Stomach (tissue), 9 donors: ENCODE measurements around the gene C1orf21. TPM values are rescaled to one million over a fixed set of nuclear protein-coding genes. Genes with fewer than 3 reads are reported as not detected.
A peak's percentile ranks its signal among the peaks of the same experiment; 100 is the strongest.

Source experiments
- DNase-seq, 2 donors: peaks; one replicate each; pipeline versions ENCODE4 v3.0.0 to v3.0.0-alpha.2; 2013 to 2019
- H3K27ac ChIP-seq, 5 donors: fragments of 200-600 bp in 4 of 5; sonication (generic) in 4 of 5; one replicate each; pipeline ENCODE4 v1.5.1; 2013 to 2019; ENCODE audit warnings: mild to moderate bottlenecking in 1 of 5, moderate library complexity in 1 of 5
- H3K27me3 ChIP-seq, 3 donors: fragments of 200-600 bp; sonication (generic); one replicate each; pipeline ENCODE4 v1.5.1; 2017 to 2019; ENCODE audit warnings: mixed run types in 1 of 3
- H3K36me3 ChIP-seq, 4 donors: fragments of 200-600 bp; sonication (generic); 1 replicate in 3 of 4; 2 replicates in 1 of 4; pipeline ENCODE4 v1.5.1; 2016 to 2019
- H3K4me1 ChIP-seq, 4 donors: fragments of 200-600 bp; sonication (generic); one replicate each; pipeline ENCODE4 v1.5.1; 2016 to 2019
- H3K4me3 ChIP-seq, 4 donors: fragments of 200-600 bp; sonication (generic) in 3 of 4; one replicate each; pipeline ENCODE4 v1.5.1; 2016 to 2019; ENCODE audit warnings: mild to moderate bottlenecking in 1 of 4
- H3K9me3 ChIP-seq, 4 donors: fragments of 200-600 bp; sonication (generic); one replicate each; pipeline ENCODE4 v1.5.1; 2016 to 2019
- EP300 ChIP-seq: sonication (generic); formaldehyde crosslinking; IDR thresholded peaks from one replicate; pipeline ENCODE4 v1.6.1; 2017; ENCODE audit warnings: antibody characterized with exemption
- POLR2A ChIP-seq, 4 donors: fragments of 450-650 bp; IDR thresholded peaks; one replicate each; pipeline ENCODE4 v1.6.1; 2016; ENCODE audit warnings: antibody characterized with exemption in 4 of 4, control low read depth in 2 of 4, mild to moderate bottlenecking in 1 of 4, moderate library complexity in 1 of 4
- POLR2AphosphoS5 ChIP-seq, 3 donors: sonication (generic); formaldehyde crosslinking; IDR thresholded peaks; one replicate each; pipeline ENCODE4 v1.6.1; 2016; ENCODE audit warnings: antibody characterized with exemption in 3 of 3
- WGBS, 5 donors: extraction: QIAGEN DNeasy Blood & Tissue Kit in 3 of 5; methylation state at CpG; one replicate each; pipeline versions ENCODE4 v1.1.5 to v1.1.7; 2013 to 2018; 5-methylcytosine and 5-hydroxymethylcytosine counted together
- intact Hi-C: fragments of 100-400 bp; cut with DNase I; formaldehyde crosslinking; loops from one replicate; pipeline ENCODE4 v1.15.1; 2023; ENCODE audit warnings: low total_unique reads
- polyA plus RNA-seq, 3 donors: library from polyadenylated mRNA; stranded (reverse); fragments of 200-250 nt; gene quantifications; one replicate each; pipeline ENCODE4 v1.2.3, GENCODE V29; 2013
- total RNA-seq, 5 donors: library from RNA; depleted of rRNA; stranded (reverse); fragments of >200 nt; gene quantifications; one replicate each; pipeline versions ENCODE4 v1.1.0 to v1.2.3, GENCODE V29; 2014 to 2016
- TF ChIP-seq, protein P1 (sequence below), 7 experiments: fragments of 450-650 bp in 4 of 7; fragments of 200-600 bp in 3 of 7; sonication (generic) in 3 of 7; IDR thresholded peaks; one replicate each; pipeline ENCODE4 v1.5.1; 2016 to 2019; ENCODE audit warnings: antibody characterized with exemption in 7 of 7, control low read depth in 2 of 7, mild to moderate bottlenecking in 1 of 7
- donor health status: healthy with polysubstance abuse.
- donor health status: Bipolar disorder and iron deficiency.
- donor health status: healthy.

Gene C1orf21
- total and polyA plus RNA-seq, 8 donors: 10.1 to 114 (median 37.4) TPM

DNA sequence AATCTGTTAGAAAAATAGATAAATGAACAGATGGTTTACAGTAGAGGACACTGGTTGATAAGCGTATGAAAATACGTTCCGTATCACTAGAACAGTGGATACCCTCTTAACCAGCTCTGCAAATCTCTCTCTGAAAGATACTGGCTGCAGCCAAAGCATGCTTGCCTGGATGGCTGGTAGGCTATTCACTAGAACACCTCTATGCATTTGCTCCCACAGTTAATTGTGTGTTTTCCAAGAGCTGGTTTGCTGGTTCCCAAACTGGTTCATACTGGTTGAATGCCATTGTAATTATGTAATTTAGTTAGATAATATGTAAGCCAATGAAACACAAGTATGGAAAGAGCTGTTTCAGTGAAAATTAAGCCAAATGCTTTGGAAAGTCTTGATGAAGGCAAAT lies 126.6 kb downstream of the C1orf21 start:
- TF ChIP-seq, protein P1, sequence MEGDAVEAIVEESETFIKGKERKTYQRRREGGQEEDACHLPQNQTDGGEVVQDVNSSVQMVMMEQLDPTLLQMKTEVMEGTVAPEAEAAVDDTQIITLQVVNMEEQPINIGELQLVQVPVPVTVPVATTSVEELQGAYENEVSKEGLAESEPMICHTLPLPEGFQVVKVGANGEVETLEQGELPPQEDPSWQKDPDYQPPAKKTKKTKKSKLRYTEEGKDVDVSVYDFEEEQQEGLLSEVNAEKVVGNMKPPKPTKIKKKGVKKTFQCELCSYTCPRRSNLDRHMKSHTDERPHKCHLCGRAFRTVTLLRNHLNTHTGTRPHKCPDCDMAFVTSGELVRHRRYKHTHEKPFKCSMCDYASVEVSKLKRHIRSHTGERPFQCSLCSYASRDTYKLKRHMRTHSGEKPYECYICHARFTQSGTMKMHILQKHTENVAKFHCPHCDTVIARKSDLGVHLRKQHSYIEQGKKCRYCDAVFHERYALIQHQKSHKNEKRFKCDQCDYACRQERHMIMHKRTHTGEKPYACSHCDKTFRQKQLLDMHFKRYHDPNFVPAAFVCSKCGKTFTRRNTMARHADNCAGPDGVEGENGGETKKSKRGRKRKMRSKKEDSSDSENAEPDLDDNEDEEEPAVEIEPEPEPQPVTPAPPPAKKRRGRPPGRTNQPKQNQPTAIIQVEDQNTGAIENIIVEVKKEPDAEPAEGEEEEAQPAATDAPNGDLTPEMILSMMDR (IDR thresholded peaks at IDR 0.05): no peak
- TF ChIP-seq POLR2A (IDR thresholded peaks at IDR 0.05): no peak
- TF ChIP-seq POLR2AphosphoS5 (IDR thresholded peaks at IDR 0.05): no peak
- TF ChIP-seq EP300: no peak
- H3K27ac ChIP-seq: peak overlapping the region in 1 of 5 donors; percentile 2
- DNase-seq: no peak
- peaks cover 0 to 47% (median 12%) of the 10 kb centered on the region in 4 donors for H3K4me1 ChIP-seq
- no peaks in the 10 kb centered on the region for H3K27me3 ChIP-seq
- H3K9me3 ChIP-seq: no peaks in the 10 kb centered on the region
- 86 to 96% (median 90%) methylated on average over 3 of the region's 3 CpGs for WGBS, 5 donors
- H3K4me3 ChIP-seq: no peak overlapping the region
- intact Hi-C loops: no loop called here
- H3K36me3 ChIP-seq: peaks cover 0 to 4% (median 0%) of the 10 kb centered on the region in 4 donors

DNA sequence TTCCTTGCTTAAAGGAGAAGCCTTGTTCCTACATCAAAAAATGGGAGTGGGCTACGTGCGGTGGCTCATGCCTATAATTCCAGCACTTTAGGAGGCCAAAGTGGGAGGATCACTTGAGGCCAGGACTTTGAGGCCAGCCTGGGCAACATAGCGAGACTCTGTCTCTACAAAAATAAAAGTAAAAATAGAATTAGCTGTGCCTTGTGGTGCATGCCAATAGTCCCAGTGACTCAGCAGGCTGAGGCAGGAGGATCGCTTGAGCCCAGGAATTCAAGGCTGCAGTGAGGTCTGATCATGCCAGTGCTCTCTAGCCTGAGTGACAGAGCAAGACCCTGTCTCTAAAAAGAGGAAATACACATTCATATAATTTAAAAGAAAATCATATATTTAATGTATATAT lies 127.1 kb downstream of the C1orf21 start:
- H3K36me3 ChIP-seq: peaks cover 0 to 4% (median 0%) of the 10 kb centered on the region in 4 donors
- WGBS, 5 donors: 77 to 89% (median 82%) methylated on average over 4 of the region's 4 CpGs
- intact Hi-C loops: no loop called here
- no peak overlapping the region for H3K4me3 ChIP-seq
- H3K27ac ChIP-seq: peak overlapping the region in 1 of 5 donors; percentile 2
- peaks cover 0 to 47% (median 14%) of the 10 kb centered on the region in 4 donors for H3K4me1 ChIP-seq
- no peaks in the 10 kb centered on the region for H3K9me3 ChIP-seq
- TF ChIP-seq, protein P1 (IDR thresholded peaks at IDR 0.05): no peak
- no peak for DNase-seq
- no peaks in the 10 kb centered on the region for H3K27me3 ChIP-seq

DNA sequence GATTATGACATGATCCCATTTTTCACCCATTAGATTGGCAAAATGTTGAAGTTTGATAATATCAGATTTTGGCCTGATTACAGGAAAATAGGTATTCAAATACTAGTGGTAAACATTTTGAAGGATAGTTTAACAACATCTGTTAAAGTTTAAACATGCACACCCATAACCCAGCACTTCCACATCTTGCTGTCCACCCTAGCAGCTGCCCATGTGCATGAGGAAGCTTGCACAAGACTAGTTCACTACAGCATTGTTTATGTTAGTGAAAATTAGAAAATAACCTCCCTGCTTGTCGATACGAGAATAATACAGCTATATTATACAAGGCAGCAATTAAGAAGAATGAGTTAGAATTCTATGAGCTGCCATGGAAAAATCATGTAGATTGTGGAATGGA lies 127.6 kb downstream of the C1orf21 start:
- WGBS, 5 donors: 79 to 89% (median 84%) methylated on average over 2 of the region's 2 CpGs
- no peak for DNase-seq
- intact Hi-C loops: no loop called here
- peak overlapping the region in 1 of 5 donors; percentile 2 for H3K27ac ChIP-seq
- H3K4me3 ChIP-seq: no peak overlapping the region
- peaks cover 0 to 4% (median 0%) of the 10 kb centered on the region in 4 donors for H3K36me3 ChIP-seq
- H3K9me3 ChIP-seq: no peaks in the 10 kb centered on the region
- no peaks in the 10 kb centered on the region for H3K27me3 ChIP-seq
- TF ChIP-seq EP300 (no peak), POLR2A (IDR thresholded peaks at IDR 0.05) (no peak), POLR2AphosphoS5 (IDR thresholded peaks at IDR 0.05) (no peak)
- TF ChIP-seq, protein P1 (IDR thresholded peaks at IDR 0.05): no peak
- peaks cover 0 to 47% (median 17%) of the 10 kb centered on the region in 4 donors for H3K4me1 ChIP-seq

DNA sequence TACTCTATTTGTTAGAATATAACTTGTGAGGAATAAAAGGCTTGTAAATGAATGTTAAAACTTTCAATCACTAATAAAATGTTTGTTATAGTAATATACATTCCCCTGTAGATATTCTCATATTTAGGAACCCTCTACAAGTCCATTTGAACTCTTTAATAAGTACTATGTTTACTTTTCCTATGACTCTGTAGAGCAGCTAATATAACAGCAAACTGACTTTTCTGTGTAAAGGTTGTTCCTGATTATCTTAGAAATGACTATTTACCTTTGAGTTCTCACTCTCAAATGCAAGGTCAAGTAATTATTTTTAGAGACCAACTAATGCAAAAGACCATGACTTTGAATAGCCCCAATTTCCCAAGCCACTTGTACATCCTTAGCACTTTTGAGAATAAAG lies 130.3 kb downstream of the C1orf21 start:
- Histone ChIP-seq H3K27ac (peak overlapping the region in 2 of 5 donors; percentile 28 to 37), H3K36me3 (peaks cover 0 to 4% (median 0%) of the 10 kb centered on the region in 4 donors), H3K9me3 (no peaks in the 10 kb centered on the region), H3K27me3 (no peaks in the 10 kb centered on the region), H3K4me3 (no peak overlapping the region), H3K4me1 (peaks cover 0 to 48% (median 21%) of the 10 kb centered on the region in 4 donors)
- intact Hi-C loops: no loop called here
- TF ChIP-seq EP300 (no peak), POLR2AphosphoS5 (IDR thresholded peaks at IDR 0.05) (no peak), POLR2A (IDR thresholded peaks at IDR 0.05) (no peak)
- TF ChIP-seq, protein P1 (IDR thresholded peaks at IDR 0.05): no peak
- DNase-seq: no peak
